NCI-H1048 (cell line): ENCODE measurements around the gene GPR156.
"Not testable (repeated sequence)": the region's sequence is repeated elsewhere in the genome, so short reads cannot be mapped to it uniquely, and the experiment has no call there.

Experiments used
- DNase-seq: peaks from one replicate; lab custom pipeline; 2025; lab: John Stamatoyannopoulos, UW

GPR156 gene

DNA sequence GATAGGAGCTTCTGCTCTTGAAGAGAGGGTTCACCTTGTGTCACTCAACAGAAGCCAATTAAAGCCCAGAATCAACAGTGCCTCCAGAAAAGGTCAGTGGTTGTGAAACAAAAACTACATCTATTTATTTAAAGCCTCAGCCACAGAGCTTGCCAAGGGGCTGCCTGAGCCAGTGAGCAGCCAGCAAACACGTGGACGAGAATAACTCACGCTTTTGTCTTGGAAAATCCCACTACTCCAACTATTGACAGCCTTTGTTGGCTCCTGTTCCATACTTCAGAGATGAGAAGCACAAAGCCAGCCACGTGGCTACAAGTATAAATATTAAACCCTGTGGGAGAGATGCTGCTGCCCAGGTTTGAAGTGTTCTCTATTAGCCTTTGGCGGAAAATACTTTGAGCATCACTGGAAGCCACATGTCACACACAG, 10.3 kb downstream of the GPR156 start:
- no peak for DNase-seq

DNA sequence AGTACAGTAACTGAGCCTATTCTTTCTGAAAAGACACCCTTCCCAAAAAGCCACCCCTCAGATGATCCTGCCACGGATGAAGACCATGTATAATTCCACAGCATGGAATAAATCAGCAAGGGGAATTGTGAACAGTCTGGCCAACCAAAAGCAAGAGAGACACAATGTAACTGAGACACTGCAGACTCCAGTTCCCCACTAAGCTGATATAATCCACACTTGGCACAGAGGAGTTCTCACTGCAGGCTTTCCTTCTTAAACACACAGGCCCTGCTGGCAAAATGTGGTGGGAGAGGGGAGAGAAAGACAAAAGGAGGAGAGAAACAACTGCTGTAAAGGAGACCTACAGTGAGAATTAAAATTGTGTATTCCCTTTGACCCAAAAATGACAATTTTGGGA, 12.7 kb downstream of the GPR156 start:
- no peak for DNase-seq

DNA sequence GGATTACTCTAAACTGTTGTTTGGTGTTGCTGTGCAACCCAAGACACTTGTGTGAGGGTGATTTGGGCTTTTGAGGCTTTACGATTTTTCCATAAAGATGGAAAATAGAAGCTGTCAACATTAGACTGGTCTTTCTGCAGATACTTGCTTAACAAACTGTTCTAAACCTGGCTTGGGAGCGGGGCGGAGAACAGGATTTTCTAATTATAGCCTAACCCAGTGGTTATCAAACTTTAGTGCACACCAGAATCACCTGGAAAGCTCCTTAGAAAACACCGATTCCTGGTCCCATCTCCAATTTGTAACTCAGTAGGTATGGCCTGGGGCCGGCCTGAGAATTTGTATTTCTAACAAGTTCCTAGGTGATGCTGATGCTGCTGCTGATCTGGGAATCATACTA, 19.0 kb downstream of the GPR156 start:
- DNase-seq = no peak

DNA sequence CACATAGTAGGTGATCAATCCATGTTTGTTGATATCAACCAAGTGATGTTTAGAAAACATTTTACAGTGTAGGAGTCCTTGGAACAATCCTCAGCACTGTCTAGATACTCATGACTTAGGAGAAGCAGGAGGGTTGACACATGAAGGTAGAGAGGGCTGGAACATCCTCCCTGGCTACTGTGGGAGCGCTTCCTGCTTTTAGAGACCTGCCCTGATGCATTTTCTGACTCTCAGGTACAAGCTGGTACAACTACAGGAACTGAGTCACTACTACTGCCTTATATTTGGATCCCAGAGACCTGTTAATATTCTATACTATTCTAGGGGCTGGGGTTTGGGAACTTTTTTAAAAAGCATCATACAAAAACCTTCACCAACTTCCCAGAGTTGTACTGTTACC, 20.1 kb downstream of the GPR156 start:
- no peak for DNase-seq

DNA sequence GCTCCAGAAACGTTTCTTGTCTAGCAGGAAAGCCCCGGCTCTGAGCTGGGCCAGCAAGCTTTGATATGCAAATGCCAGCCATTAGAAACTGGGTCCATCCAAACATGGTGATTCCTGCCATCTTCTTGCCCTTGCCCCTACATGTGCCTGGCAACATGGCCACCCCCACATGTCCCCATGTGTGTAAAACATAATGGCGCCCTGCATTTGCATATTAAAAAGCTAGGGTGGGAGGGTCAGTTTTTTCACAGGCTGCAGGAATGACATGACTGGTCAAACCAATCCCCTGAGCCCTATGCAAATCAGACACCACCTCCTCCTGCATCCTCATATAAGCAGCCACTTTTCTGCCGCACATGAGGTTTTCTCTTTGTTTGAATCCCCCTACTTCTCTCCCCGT, 21.2 kb downstream of the GPR156 start:
- no peak for DNase-seq

DNA sequence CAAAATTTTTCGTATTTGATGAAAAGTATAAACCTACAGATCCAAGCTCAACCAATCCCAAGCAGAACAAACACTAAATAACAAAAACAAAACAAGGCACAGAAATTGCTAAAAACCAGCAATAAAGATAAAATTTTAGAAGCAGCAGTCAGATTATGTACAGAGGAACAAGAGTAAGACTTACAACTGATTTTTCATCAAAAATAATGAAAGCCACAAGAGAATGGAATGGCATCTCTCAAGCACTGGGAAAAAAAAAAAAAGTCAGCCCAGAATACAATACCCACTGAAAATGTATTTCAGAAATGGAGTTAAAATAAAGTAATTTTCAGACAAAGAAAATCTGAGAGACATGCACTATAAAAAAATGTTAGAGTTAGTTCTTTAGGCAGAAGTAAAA, 27.0 kb downstream of the GPR156 start:
- no peak for DNase-seq

DNA sequence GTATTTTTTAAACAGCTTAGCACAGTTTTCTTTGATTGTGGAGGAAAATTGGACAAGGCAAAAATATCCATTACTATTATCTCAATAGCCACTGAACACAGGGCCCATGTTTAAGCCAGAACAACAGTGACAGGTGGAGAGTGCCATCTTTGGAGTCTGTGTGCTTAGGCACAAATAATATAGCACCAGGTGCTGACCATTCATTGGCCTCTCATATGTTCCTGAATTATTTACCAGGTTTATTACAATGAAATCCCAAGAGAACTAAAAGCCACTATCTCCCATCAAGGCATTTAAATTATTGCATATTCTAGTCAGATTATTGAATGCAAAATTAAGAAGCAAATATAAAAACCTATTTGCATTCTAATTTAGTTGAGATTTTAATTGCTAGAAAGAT, 39.6 kb downstream of the GPR156 start:
- no peak for DNase-seq

DNA sequence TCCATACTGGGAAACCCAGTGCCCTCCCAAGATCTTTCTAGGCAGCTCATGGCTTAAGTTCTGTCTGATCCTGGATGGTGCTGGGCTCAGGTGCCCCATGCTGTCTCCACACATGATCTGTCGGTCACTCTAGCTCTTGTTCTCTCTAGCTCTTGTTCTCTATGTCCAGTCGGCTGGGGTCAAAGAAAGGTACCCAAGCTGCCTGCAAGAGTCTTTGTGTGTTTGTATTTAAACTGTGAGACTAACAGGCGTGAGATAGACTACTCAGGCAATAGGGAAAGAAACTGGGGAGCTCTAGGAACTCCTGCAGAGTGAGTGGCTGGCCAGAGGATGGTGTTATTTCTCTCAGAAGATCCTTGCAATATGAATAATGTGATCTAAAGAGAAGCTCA, 40.2 kb downstream of the GPR156 start:
- no peak for DNase-seq

DNA sequence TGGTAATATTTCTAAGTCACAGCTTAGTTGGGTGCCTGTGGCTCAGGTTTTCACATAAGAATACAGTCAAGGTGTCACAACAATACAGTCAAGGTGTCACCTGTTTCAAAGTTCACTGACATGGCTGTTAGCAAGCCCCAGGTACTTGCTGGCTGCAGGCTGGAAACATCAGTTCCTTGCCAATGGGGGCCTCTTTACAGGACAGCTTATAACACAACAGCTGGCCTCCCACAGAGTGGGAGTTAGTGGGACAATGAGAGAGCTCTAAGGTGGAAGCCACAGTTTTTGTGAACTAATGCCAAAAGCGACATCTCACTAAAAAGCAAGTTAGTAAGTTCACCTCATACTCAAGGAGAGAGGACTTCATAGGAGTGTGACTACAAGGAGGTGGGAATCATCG, 45.4 kb downstream of the GPR156 start:
- DNase-seq = no peak

DNA sequence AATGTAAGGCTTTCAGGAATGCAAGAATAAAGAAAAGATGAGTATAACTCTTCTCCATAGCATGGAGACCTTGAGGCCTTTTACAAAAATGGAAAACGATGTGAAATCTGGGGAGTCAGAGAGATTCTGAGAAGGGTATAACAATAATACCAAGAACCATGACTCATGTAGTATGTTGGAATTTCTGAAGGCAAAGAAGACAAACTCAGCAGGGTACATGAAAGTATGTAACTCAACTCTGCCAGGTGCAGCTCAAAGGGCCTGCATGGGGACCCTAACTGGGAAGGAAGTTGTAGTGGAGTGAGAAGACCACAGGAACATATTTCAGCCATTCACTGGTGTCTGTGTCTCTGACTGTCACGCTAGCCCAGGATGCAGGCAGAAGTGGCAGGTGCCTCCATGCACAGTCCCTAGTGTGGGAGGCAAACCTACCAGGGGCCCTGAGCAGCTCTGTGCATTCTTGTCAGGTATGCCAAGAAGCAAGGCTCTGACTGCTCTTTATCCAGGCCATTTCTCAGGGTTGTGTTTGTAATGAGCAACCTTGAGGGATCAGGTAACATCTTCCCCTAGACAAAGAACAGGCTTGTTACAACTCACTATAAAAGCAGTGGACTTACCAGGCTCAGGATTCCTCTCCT, 57.2 kb downstream of the GPR156 start:
- no peak for DNase-seq

DNA sequence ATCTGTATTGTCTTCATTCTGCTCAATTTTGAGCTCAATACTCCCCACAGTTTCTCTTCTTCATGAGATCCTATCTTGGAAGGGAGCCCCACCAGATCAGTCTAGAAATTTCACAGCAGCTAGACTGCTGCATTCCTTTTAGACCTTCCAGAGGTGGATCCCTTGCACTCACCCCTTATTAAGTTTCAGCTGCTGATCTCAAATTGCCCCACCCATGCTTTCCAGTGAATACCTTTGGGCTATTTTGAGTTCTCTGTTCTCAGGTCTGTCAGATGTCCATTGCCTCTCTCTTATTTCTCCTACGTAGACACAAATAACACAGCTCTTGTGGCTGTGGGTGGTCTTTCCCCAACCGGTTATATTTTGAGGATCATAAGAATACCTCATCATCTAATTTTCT, 60.8 kb downstream of the GPR156 start:
- no peak for DNase-seq

DNA sequence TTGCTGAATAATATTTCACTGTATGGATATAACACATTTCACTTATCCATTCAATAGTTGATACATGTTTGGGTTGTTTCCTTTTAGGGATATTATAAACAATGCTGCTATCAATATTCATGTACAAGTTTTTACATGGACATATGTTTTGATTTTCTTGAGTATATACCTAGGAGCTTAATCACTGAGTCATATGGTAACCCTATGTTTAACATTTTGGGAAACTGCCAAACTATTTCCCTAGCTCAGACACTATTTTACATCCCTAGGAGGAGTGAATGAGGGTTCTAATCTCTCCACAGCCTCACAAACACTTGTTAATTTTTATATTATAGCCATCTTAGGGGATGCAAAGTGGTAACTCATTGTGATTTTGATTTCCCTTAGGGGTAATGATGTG, 66.0 kb downstream of the GPR156 start:
- DNase-seq = no peak

DNA sequence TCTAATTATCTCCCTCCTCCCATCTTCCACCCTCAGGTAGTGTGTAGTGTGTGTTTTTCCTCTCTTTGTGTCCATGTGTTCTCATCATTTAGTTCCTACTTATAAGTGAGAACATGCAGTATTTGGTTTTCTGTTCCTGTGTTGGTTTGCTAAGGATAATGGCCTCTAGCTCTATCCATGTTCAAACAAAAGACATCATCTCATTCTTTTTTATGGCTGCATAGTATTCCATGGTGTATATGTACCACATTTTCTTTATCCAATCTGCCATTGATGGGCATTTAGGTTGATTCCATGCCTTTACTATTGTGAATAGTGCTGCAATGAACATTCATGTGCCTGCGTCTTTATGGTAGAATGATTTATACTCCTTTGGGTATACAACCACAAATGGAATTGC, 68.4 kb downstream of the GPR156 start:
- not testable (repeated sequence) for DNase-seq

DNA sequence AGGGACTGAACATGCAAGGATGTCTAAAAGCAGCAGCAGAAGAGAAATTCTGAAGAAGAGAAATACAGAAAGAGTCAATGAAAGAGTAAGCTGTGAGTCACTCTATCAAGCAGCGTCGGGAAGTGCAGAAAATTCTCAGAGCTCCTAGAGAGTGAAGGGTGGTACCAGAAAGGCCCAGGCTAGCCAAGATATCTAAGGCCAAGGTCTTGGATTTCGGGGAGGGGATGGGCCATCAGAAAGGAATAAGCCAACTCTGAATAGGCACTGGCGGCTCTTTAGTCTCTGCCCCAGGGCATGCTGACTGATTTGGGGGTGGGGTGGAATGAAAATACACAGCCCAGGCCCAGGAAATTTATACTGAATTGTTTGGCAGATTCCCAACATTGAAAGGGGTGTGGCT, 70.8 kb downstream of the GPR156 start:
- no peak for DNase-seq

DNA sequence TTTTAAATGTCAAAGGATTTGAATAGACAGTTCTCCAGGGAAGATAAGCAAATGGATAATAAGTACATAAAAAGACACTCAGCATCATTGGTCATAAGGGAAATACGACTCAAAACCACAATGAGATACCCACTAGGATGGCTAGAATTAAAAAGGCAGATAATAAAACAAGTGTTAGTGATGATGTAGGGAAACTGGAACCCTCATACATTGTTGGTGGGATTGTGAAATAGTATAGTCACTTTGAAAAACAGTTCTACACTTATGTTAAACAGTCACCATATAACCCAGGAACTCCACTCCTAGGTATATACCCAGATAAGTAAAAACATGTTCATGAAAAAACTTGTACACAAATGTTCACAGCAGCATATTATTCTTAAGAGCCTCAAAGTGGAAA, 72.5 kb downstream of the GPR156 start:
- no peak for DNase-seq

DNA sequence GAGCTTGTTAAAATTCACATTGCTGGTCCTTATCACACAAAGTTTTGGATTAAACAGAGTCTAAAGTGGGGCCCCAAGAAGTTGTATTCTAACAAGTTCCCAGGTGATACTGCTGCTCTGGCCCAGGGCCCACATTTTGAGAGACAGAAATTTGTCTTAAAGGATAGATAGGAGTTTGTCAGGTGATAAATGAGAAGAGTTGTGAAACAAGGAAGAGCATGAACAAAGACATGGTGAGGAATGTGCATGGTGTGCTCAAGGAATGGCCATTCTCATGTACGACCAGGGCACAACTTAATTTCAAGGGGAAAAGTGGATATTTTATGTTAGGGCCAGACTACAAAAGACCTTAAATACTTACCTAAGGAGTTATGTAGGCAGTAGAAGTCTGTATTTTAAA, 75.6 kb downstream of the GPR156 start:
- DNase-seq = no peak

DNA sequence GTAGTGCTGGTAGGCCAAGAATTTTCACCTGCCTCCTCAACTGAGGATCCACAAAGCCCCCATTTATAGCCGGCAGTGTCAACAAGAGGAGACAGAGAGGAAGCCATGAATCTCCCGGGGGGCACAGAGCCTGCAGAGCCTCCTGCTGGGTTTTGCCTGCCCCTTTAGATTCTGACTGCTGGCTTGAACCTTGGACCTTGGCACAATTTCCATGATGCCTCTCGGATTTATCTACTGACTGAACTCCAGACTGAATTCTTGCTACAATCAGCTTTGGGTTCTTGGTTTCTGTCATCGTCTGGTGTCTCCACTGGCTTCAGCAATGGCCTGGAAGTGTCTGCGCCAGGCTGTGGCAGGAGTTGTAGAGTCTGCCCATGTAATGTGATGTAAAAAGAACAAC, 80.7 kb downstream of the GPR156 start:
- DNase-seq = no peak

DNA sequence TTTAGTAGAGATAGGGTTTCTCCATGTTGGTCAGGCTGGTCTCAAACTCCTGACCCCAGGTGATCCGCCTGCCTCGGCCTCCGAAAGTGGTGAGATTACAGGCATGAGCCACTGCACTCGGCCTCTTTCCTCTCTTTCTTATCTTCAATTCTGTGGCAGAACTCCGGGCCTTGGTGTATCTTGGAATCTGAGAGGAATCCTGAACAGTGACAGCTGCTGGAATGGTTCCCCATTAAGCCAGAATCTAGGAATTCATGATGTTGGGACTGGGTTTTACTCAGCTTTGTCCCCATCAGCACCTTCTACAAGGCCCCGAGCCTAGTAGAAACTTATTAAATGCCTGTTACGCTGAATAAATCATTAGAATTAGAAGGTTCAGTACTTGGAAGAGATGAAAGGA, 81.4 kb downstream of the GPR156 start:
- no peak for DNase-seq

DNA sequence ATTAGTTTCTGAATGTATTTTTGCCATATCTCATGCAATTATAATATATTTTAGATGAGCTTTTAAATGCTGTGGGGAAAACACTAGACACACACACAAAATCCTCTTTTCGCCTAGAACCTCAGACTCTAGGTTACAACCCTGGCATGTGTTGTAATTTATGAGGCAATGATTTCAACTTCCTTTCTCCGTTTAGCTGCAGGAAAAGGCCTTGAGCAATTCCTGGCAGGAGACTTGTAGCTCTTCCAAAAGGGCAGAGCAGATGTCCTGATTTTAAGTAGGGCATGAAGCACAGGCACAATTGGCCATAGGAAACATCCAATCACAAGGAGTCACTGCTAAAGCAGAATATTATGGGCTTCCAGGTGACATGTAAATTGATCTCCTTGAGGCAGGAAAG, 82.0 kb downstream of the GPR156 start:
- no peak for DNase-seq

DNA sequence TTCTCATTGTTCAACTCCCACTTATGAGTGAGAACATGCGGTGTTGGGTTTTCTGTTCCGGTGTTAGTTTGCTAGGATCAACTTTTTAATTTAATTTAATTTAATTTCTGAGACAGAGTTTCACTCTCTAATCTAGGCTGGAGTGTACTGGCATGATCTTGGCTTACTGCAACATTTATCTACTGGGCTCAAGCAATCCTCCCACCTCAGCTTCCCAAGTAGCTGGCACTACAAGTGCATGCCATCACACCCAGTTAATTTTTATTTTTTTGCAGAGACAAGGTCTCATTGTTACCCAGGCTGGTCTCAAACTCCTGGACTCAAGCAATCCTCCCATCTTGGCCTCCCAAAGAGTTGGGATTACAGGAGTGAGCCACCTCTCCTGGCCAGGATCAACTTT, 82.7 kb downstream of the GPR156 start:
- DNase-seq = no peak

DNA sequence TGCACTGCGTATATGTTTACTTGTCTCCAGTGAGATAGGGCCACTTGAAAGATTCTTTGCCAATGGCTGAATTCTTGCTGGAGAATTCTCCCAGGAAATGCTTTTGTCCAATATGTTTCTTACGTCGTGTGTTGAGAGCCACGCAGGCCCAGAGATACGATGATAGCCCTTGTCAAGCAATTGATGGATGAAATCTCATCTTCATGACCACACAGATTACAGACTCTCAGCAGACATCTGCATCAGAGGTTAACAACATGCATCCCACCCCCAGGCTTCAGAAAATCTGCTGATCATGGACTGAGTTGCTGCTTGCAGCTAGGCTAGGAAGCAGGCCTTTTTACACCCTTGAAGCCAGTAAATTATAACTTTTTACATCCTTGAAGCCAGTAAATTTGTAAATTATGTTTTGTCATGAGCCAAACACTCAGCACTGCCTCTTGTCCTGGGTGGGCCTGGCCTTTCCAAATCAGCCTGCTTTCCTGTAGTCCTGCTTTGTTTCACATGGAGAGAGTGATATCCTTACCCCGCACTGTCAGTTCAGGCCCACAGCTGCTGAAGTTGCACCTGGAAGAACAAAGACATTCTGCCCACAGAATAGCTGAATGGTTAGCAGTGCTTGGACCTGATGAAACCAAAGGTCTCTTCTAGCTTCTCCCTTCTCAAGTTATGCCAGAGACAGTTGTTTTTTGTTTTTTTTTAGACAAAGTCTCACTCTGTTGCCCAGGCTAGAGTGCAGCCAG, 84.4 kb downstream of the GPR156 start:
- no peak for DNase-seq

DNA sequence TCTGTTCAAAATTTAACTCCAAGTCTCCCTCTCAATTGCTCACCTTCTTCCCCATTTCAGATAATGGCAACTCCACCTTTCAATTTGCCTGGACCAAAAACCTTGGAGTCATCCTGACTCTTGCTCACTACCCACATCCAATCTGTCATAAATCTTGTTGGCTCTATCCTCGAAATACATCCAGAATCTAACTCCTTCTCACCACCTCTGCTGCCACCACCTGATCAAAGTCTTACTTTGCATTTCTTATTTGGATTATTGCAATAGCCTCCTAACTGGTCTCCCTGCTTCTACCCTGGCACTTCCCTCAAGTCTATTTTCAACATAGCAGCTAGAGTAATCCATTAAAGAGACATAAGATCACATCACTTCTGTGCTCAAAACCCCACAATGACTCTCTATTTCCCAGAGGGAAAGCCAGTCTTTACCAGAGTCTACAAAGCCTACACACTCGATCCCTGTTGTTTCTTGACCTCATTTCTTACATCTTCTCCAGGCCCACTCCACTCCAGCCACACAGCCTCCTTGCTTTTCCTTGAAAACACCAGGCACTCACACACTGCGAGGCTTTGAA, 86.6 kb downstream of the GPR156 start:
- DNase-seq = no peak

DNA sequence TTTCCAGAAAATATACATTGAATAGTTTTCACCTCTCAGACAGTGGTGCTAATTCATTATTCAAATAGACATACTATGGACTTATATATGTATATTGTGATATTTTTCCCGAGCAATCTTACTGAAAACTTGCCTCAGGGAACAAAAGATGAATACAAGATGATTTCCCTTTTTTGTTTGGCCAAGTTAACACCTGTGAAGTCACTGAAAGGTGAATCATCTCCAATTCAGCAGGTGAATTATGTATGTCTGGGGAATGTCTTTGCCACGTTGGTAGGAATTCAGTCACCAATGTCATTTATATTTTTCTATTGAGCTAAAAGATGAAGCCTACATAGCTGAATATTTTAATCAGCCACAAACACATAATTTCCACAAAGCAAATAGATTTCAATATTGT, 88.2 kb downstream of the GPR156 start:
- DNase-seq = no peak

DNA sequence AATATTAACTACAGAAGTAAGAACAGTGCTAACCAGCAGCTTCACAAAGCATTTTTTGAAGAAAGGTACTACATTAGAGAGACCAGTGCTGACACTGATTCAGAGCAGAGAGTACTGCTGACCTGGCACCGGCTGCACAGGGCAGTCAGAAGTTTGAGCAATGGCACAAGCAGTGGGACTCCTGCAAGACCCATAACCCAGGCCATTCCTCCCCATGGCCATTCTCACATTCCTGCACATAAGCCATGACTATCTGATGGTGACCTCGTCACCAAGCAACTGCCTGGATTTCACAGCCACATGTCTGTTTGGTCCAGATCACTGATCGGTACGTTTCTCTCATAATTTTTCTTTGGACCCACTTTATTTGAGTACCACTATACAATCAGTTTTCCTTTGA, 88.7 kb downstream of the GPR156 start:
- DNase-seq = no peak
